Measurements from ENCODE around the gene RNF123. TPM values are rescaled to one million over a fixed set of nuclear protein-coding genes. Genes with fewer than 3 reads are reported as not detected.

RNF123 gene
- total and polyA plus RNA-seq, 2 donors (not counting 3 experiments of a cell fraction or from before 2014, with no cell fraction given), result 43.4 to 59.3 TPM

DNA sequence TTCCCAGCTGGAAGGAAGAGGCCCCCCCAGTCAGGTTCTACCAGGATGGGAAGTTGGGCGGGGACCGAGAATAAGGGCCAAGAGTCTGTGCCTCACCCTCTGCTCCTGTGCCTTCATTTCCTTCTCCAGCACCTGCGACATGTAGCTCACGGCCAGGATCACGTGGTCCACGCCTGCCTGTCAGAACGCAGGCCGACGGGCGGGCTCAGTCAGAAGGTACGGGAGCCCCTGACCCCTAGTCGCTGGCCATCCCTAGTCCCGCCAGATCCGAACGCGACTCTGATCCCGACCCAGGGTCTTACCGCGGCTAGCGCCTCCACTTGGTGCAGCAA lies 33.9 kb downstream of the RNF123 start:
- CTCF ChIA-PET, result interaction anchor here (0.6 to 2.9 kb wide), 5 partner anchors 11 to 206 kb away, joined by 3 to 9 read pairs (median 4); partner anchors contain the start of gene MON1A
- POLR2A ChIA-PET, result interaction anchor here (0.6 kb wide), 1 partner anchor 347 kb away, joined by 3 read pairs; no protein-coding TSS in a partner anchor
- peak overlapping the region; percentile 83 for H3K4me2 ChIP-seq (ENCODE audit: insufficient read depth, low read length)
- H3K27me3 ChIP-seq (ENCODE audit: control insufficient read depth in 2 of 2, insufficient read depth in 2 of 2, low read length in 2 of 2), result no peaks in the 10 kb centered on the region
- peaks cover 6 to 43% of the 10 kb centered on the region in 2 experiments for H3K36me3 ChIP-seq (ENCODE audit: control insufficient read depth in 2 of 2, extremely low read depth in 1 of 2, insufficient read depth in 2 of 2, low read length in 2 of 2)
- intact Hi-C loops (cut with micrococcal nuclease) (loop anchor here (10.0 kb wide), 1 partner anchor 362 kb away; the partner anchor contains the start of gene RBM5), dilution Hi-C loops (cut with MboI; ENCODE audit: extremely low pct_ligation_motif_present, low sequenced_read_pairs) (no loop called here)
- DNase-seq (ENCODE audit: low read depth, low spot score), result no peak
- peak overlapping the region; percentile 84 for H3K27ac ChIP-seq (ENCODE audit: insufficient read depth, low read depth, low read length)
- BruUV-seq (replicated peaks), result no TSS peak
- no peak overlapping the region for H2AFZ ChIP-seq (ENCODE audit: low read depth, low read length)
- peak overlapping the region; percentile 59 to 85 (median 81) for H3K4me3 ChIP-seq (replicated peaks in 1 of 3; ENCODE audit: insufficient read depth in 1 of 3, low read depth in 1 of 3, low read length in 3 of 3)
- no peaks in the 10 kb centered on the region for H3K9me1 ChIP-seq (replicated peaks; ENCODE audit: control insufficient read depth, extremely low read depth, insufficient read depth, low read length)
- H3K4me1 ChIP-seq (ENCODE audit: control insufficient read depth, extremely low read depth, insufficient read depth, low read length), result peaks cover 19% of the 10 kb centered on the region
- H3K79me2 ChIP-seq (ENCODE audit: control insufficient read depth, insufficient read depth, low read length), result peaks cover 13% of the 10 kb centered on the region
- no peak for TF ChIP-seq GATA2 (IDR thresholded peaks at IDR 0.05; ENCODE audit: insufficient read depth, insufficient read length, low read depth, low read length)
- TF ChIP-seq, protein P1, sequence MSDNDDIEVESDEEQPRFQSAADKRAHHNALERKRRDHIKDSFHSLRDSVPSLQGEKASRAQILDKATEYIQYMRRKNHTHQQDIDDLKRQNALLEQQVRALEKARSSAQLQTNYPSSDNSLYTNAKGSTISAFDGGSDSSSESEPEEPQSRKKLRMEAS (IDR thresholded peaks at IDR 0.05; ENCODE audit: insufficient read depth, insufficient read length), result peak; percentile 83
- no peaks in the 10 kb centered on the region for H3K9me3 ChIP-seq (replicated peaks; ENCODE audit: control insufficient read depth, insufficient read depth, low read length)
- peak overlapping the region; percentile 98 for H3K9ac ChIP-seq (replicated peaks; ENCODE audit: extremely low read depth, insufficient read depth, low read length)
- peak; percentile 79 for FAIRE-seq
- H4K20me1 ChIP-seq (replicated peaks; ENCODE audit: control insufficient read depth, extremely low read depth, insufficient read depth, low read length), result no peaks in the 10 kb centered on the region

DNA sequence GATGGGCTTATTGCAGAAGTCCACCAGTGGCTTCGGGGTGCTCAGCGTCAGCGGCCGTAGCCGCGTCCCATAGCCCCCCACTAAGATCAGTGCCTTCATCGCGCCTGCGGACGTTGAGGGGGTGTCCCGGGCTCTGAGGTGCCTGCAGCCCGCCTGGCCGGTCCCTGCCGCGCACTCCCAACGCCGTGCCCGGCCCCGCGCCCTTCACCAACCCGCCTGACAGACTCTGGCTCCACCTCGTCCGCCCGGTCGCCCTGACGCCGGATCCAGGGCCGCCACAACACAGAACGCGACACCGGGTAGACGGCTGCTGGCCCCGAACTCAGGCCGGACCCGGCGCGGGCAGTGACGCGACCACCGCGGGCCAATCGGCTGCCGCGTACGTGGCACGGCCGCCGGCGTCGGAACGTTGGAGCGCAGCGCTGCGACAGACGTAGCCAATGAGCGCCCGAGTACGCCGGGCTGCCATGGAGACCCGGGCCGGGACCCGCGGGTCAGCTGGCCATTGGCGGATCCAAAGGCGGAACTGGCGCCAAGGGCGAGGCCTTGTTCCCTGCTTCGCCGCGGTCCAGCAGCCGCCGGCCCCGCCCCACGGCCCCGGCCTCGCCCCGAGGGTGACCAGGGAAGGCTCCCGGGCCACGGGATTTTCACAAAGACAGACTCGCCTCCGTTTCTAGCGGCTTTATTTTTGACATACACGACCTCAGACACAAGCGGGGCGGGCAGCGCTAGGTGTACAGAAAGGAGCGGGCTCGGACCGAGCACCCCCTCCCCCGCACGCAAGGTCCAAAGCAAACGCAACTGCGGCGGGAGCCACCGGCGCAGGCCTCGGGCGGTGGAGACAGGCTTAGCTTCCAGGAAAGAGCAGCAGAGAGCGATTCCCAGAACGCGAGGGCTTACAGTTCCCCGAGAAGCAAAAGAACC lies 34.5 kb downstream of the RNF123 start, which contains the start of gene GMPPB:
Gene GMPPB, minus strand, starts transcription at position 324 of the 924 bp plus-strand sequence. Its CDS starts 225 bp downstream, at position 99.
- Histone ChIP-seq H4K20me1 (replicated peaks; ENCODE audit: control insufficient read depth, extremely low read depth, insufficient read depth, low read length) (no peaks in the 10 kb centered on the region), H3K9ac (replicated peaks; ENCODE audit: extremely low read depth, insufficient read depth, low read length) (peak within 1 kb of the TSS; percentile 98), H3K4me2 (ENCODE audit: insufficient read depth, low read length) (peak within 1 kb of the TSS; percentile 83), H3K27me3 (ENCODE audit: control insufficient read depth in 2 of 2, insufficient read depth in 2 of 2, low read length in 2 of 2) (no peaks in the 10 kb centered on the region), H3K27ac (ENCODE audit: insufficient read depth, low read depth, low read length) (peak within 1 kb of the TSS; percentile 84), H3K79me2 (ENCODE audit: control insufficient read depth, insufficient read depth, low read length) (peaks cover 13% of the 10 kb centered on the region), H3K9me3 (replicated peaks; ENCODE audit: control insufficient read depth, insufficient read depth, low read length) (no peaks in the 10 kb centered on the region), H3K4me3 (replicated peaks in 1 of 3; ENCODE audit: insufficient read depth in 1 of 3, low read depth in 1 of 3, low read length in 3 of 3) (peak within 1 kb of the TSS; percentile 59 to 85 (median 81)), H3K4me1 (ENCODE audit: control insufficient read depth, extremely low read depth, insufficient read depth, low read length) (peaks cover 16% of the 10 kb centered on the region), H2AFZ (ENCODE audit: low read depth, low read length) (peak within 1 kb of the TSS; percentile 32), H3K36me3 (ENCODE audit: control insufficient read depth in 2 of 2, extremely low read depth in 1 of 2, insufficient read depth in 2 of 2, low read length in 2 of 2) (peaks cover 6 to 43% of the 10 kb centered on the region in 2 experiments), H3K9me1 (replicated peaks; ENCODE audit: control insufficient read depth, extremely low read depth, insufficient read depth, low read length) (no peaks in the 10 kb centered on the region)
- FAIRE-seq (peak; percentile 97), DNase-seq (ENCODE audit: low read depth, low spot score) (peak; percentile 98)
- BruUV-seq (replicated peaks), result TSS peak; percentile 81
- CTCF ChIA-PET, result interaction anchor here (0.6 to 2.9 kb wide), 4 partner anchors 10 to 206 kb away, joined by 4 to 9 read pairs (median 4); partner anchors contain the start of gene MON1A
- TF ChIP-seq POLR2A (IDR thresholded peaks at IDR 0.05; ENCODE audit: low read depth, low read length) (peak; percentile 80), FOS (IDR thresholded peaks at IDR 0.05; ENCODE audit: borderline replicate concordance, insufficient read depth, low read length) (no peak), GATA2 (IDR thresholded peaks at IDR 0.05; ENCODE audit: insufficient read depth, insufficient read length, low read depth, low read length) (no peak), MYC (IDR thresholded peaks at IDR 0.05; ENCODE audit: low read depth, low read length) (no peak), POLR2AphosphoS5 (IDR thresholded peaks at IDR 0.05; ENCODE audit: insufficient read depth, low read depth, low read length) (peak; percentile 87), JUN (IDR thresholded peaks at IDR 0.05; ENCODE audit: borderline replicate concordance, insufficient read depth, insufficient read length, low read depth) (no peak), EZH2 (IDR thresholded peaks at IDR 0.05; ENCODE audit: borderline replicate concordance, low read depth, low read length, severe bottlenecking) (no peak)
- TF ChIP-seq, protein P2, sequence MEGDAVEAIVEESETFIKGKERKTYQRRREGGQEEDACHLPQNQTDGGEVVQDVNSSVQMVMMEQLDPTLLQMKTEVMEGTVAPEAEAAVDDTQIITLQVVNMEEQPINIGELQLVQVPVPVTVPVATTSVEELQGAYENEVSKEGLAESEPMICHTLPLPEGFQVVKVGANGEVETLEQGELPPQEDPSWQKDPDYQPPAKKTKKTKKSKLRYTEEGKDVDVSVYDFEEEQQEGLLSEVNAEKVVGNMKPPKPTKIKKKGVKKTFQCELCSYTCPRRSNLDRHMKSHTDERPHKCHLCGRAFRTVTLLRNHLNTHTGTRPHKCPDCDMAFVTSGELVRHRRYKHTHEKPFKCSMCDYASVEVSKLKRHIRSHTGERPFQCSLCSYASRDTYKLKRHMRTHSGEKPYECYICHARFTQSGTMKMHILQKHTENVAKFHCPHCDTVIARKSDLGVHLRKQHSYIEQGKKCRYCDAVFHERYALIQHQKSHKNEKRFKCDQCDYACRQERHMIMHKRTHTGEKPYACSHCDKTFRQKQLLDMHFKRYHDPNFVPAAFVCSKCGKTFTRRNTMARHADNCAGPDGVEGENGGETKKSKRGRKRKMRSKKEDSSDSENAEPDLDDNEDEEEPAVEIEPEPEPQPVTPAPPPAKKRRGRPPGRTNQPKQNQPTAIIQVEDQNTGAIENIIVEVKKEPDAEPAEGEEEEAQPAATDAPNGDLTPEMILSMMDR (IDR thresholded peaks at IDR 0.05; ENCODE audit: extremely low read depth in 1 of 2, insufficient read depth in 1 of 2, low read depth in 1 of 2, low read length in 2 of 2), result no peak
- TF ChIP-seq, protein P1 (IDR thresholded peaks at IDR 0.05; ENCODE audit: insufficient read depth, insufficient read length), result no peak
- POLR2A ChIA-PET, result interaction anchor here (0.6 kb wide), 1 partner anchor 348 kb away, joined by 3 read pairs; no protein-coding TSS in a partner anchor
- dilution Hi-C loops (cut with MboI; ENCODE audit: extremely low pct_ligation_motif_present, low sequenced_read_pairs), result no loop called here
- intact Hi-C loops (cut with micrococcal nuclease), result loop anchor here (1.0 to 10.0 kb wide), 3 partner anchors 62 to 361 kb away; partner anchors contain the start of genes IP6K1 and RBM5
